CD14-positive monocyte (primary cell): ENCODE data around the gene AMZ1. TPM values are rescaled to one million over a fixed set of nuclear protein-coding genes. Genes with fewer than 3 reads are reported as not detected.
A peak's percentile ranks its signal among the peaks of the same experiment; 100 is the strongest.

Experiments used
- DNase-seq, 3 donors: peaks; one replicate each; pipeline ENCODE4 v3.0.0-alpha.2; 2011 to 2022
- H2AFZ ChIP-seq: 2 replicates; pipeline ENCODE4 v1.6.0; 2012; ENCODE audit warnings: mild to moderate bottlenecking, low read depth, low read length, inconsistent platforms; ENCODE audit not compliant: insufficient read depth, poor library complexity, severe bottlenecking
- H3K27ac ChIP-seq, 2 donors: 1 replicate in 1 of 2; 2 replicates in 1 of 2; pipeline ENCODE4 v1.5.1; 2012 to 2013; ENCODE audit warnings: low read length in 2 of 2, control low read depth in 1 of 2, inconsistent platforms in 1 of 2, low read depth in 1 of 2, mild to moderate bottlenecking in 1 of 2
- H3K27me3 ChIP-seq, 2 donors: one replicate each; pipeline versions ENCODE4 v1.6.0 to v1.6.1; 2011 to 2013; ENCODE audit warnings: low read length in 2 of 2; ENCODE audit not compliant: control insufficient read depth in 2 of 2, insufficient read depth in 2 of 2
- H3K36me3 ChIP-seq, 2 donors: replicated peaks in 1 of 2; 1 replicate in 1 of 2; 2 replicates in 1 of 2; pipeline versions ENCODE4 v1.5.1 to v1.6.1; 2012 to 2013; ENCODE audit warnings: low read length in 2 of 2, control low read depth in 1 of 2, inconsistent platforms in 1 of 2, mild to moderate bottlenecking in 1 of 2; ENCODE audit not compliant: insufficient read depth in 2 of 2, control insufficient read depth in 1 of 2
- H3K4me1 ChIP-seq, 2 donors: 1 replicate in 1 of 2; 2 replicates in 1 of 2; pipeline versions ENCODE4 v1.5.1 to v1.6.1; 2012 to 2013; ENCODE audit warnings: low read length in 2 of 2, control low read depth in 1 of 2, inconsistent platforms in 1 of 2, mild to moderate bottlenecking in 1 of 2, moderate library complexity in 1 of 2; ENCODE audit not compliant: insufficient read depth in 2 of 2, control insufficient read depth in 1 of 2
- H3K4me2 ChIP-seq: replicated peaks from 2 replicates; pipeline ENCODE3; 2012; ENCODE audit warnings: low read length, moderate library complexity, mild to moderate bottlenecking; ENCODE audit not compliant: poor library complexity, severe bottlenecking; ENCODE audit errors: extremely low read depth
- H3K4me3 ChIP-seq, 3 experiments: fragments of 200-600 bp in 1 of 3; sonication (generic) in 1 of 3; replicated peaks in 1 of 3; 1 replicate in 2 of 3; 2 replicates in 1 of 3; pipeline ENCODE4 v1.5.1; 2011 to 2013; ENCODE audit warnings: low read length in 3 of 3, mild to moderate bottlenecking in 3 of 3, control low read depth in 2 of 3, low read depth in 2 of 3, inconsistent platforms in 1 of 3, moderate library complexity in 1 of 3
- H3K79me2 ChIP-seq: 2 replicates; pipeline ENCODE4 v1.6.0; 2012; ENCODE audit warnings: mild to moderate bottlenecking, control low read depth, inconsistent platforms, low read length, moderate library complexity; ENCODE audit not compliant: insufficient read depth
- H3K9ac ChIP-seq: 2 replicates; pipeline ENCODE4 v1.6.0; 2017; ENCODE audit warnings: low read length, mild to moderate bottlenecking; ENCODE audit not compliant: insufficient read depth, poor library complexity, severe bottlenecking
- H3K9me3 ChIP-seq, 2 donors: replicated peaks in 1 of 2; 1 replicate in 1 of 2; 2 replicates in 1 of 2; pipeline versions ENCODE4 v1.5.1 to v1.6.1; 2012 to 2013; ENCODE audit warnings: low read length in 2 of 2, control low read depth in 1 of 2; ENCODE audit not compliant: control insufficient read depth in 1 of 2, insufficient read depth in 1 of 2
- H4K20me1 ChIP-seq: 2 replicates; pipeline ENCODE4 v1.6.0; 2012; ENCODE audit warnings: mild to moderate bottlenecking, low read length, control low read depth, moderate library complexity; ENCODE audit not compliant: insufficient read depth
- H3K27ac Mint-ChIP-seq, 7 donors: one replicate each; pipeline ENCODE4 v1.8.0; 2020; ENCODE audit warnings: mild to moderate bottlenecking in 7 of 7, mixed read lengths in 7 of 7, moderate library complexity in 6 of 7, inconsistent platforms in 2 of 7
- H3K27me3 Mint-ChIP-seq, 3 donors: one replicate each; pipeline ENCODE4 v1.8.0; 2021 to 2022; ENCODE audit warnings: low read depth in 3 of 3, mild to moderate bottlenecking in 3 of 3, mixed read lengths in 3 of 3, moderate library complexity in 3 of 3, inconsistent platforms in 1 of 3
- H3K36me3 Mint-ChIP-seq, 2 donors: one replicate each; pipeline ENCODE4 v1.8.0; 2020; ENCODE audit warnings: mixed read lengths in 2 of 2, inconsistent platforms in 1 of 2, mild to moderate bottlenecking in 1 of 2
- H3K4me1 Mint-ChIP-seq: one replicate; pipeline ENCODE4 v1.8.0; 2020; ENCODE audit warnings: mild to moderate bottlenecking, mixed read lengths
- H3K4me3 Mint-ChIP-seq, 2 donors: one replicate each; pipeline ENCODE4 v1.8.0; 2020; ENCODE audit warnings: mild to moderate bottlenecking in 2 of 2, mixed read lengths in 2 of 2, moderate library complexity in 1 of 2
- H3K9me3 Mint-ChIP-seq, 7 donors: one replicate each; pipeline ENCODE4 v1.8.0; 2020 to 2022; ENCODE audit warnings: mixed read lengths in 7 of 7, mild to moderate bottlenecking in 6 of 7, moderate library complexity in 6 of 7, inconsistent platforms in 2 of 7
- WGBS: methylation state at CpG from one replicate; pipeline ENCODE4 v1.1.5; 2013; ENCODE audit warnings: missing lambda C conversion rate; ENCODE audit not compliant: insufficient coverage; 5-methylcytosine and 5-hydroxymethylcytosine counted together
- intact Hi-C, 2 donors: fragments of 100-400 bp; cut with micrococcal nuclease; formaldehyde crosslinking; loops; one replicate each; pipeline versions ENCODE4 v1.15.0 to v1.15.1; 2023
- polyA plus RNA-seq, 3 donors: library from polyadenylated mRNA; depleted of rRNA in 1 of 3; unstranded in 2 of 3; stranded (reverse) in 1 of 3; fragments of 300-500 nt in 2 of 3; fragments of >200 nt in 1 of 3; fragmentation: Illumina TruSeq in 2 of 3; gene quantifications; 1 replicate in 2 of 3; 2 replicates in 1 of 3; pipeline ENCODE4 v1.2.3, GENCODE V29; 2012 to 2021
- TF ChIP-seq, protein P1 (sequence below): fragments of 200-600 bp; IDR thresholded peaks from one replicate; pipeline ENCODE4 v1.8.0; 2022; ENCODE audit warnings: antibody characterized with exemption, mild to moderate bottlenecking

Gene AMZ1
- polyA plus RNA-seq, 3 donors, result 0.09 to 0.25 (median 0.14) TPM

DNA sequence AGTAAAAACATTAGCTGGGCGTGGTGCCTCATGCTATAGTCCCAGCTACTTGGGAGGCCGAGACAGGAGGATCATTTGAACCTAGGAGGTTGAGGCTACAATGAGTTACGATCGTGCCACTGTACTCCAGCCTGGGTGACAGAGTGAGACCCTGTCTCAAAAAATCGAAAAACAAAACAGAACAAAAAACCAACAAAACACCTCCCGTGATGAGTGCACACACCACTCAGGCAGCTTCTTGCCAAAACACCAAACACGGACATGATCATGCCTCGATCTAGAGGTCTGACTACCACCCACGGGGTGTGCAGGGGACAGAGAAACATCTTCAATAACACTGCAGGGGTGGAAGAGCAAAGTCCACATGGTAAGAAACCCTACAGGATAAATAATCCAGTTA lies 44.4 kb downstream of the AMZ1 start:
- TF ChIP-seq, protein P1, sequence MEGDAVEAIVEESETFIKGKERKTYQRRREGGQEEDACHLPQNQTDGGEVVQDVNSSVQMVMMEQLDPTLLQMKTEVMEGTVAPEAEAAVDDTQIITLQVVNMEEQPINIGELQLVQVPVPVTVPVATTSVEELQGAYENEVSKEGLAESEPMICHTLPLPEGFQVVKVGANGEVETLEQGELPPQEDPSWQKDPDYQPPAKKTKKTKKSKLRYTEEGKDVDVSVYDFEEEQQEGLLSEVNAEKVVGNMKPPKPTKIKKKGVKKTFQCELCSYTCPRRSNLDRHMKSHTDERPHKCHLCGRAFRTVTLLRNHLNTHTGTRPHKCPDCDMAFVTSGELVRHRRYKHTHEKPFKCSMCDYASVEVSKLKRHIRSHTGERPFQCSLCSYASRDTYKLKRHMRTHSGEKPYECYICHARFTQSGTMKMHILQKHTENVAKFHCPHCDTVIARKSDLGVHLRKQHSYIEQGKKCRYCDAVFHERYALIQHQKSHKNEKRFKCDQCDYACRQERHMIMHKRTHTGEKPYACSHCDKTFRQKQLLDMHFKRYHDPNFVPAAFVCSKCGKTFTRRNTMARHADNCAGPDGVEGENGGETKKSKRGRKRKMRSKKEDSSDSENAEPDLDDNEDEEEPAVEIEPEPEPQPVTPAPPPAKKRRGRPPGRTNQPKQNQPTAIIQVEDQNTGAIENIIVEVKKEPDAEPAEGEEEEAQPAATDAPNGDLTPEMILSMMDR, result no peak
- H3K36me3 ChIP-seq, result peaks cover 8 to 17% of the 10 kb centered on the region in 2 donors
- DNase-seq, result no peak
- H3K27me3 ChIP-seq, result no peaks in the 10 kb centered on the region
- Mint-ChIP-seq H3K27me3 (peaks cover 0 to 10% (median 6%) of the 10 kb centered on the region in 3 donors), H3K4me1 (peaks cover 80% of the 10 kb centered on the region), H3K27ac (peak overlapping the region in 2 of 7 donors; percentile 27 to 41), H3K36me3 (peaks cover 56 to 59% of the 10 kb centered on the region in 2 donors), H3K9me3 (peaks cover 0 to 7% (median 3%) of the 10 kb centered on the region in 7 donors), H3K4me3 (no peak overlapping the region)
- H3K4me3 ChIP-seq, result no peak overlapping the region
- H3K79me2 ChIP-seq, result peaks cover 10% of the 10 kb centered on the region
- H3K27ac ChIP-seq, result no peak overlapping the region
- H3K4me1 ChIP-seq, result peaks cover 82 to 84% of the 10 kb centered on the region in 2 donors
- no peak overlapping the region for H3K9ac ChIP-seq
- no peaks in the 10 kb centered on the region for H4K20me1 ChIP-seq
- no peak overlapping the region for H2AFZ ChIP-seq
- H3K4me2 ChIP-seq, result no peak overlapping the region
- no peaks in the 10 kb centered on the region for H3K9me3 ChIP-seq
- intact Hi-C loops, result loop anchor here in 1 of 2 donors (5.0 to 10.0 kb wide), 2 partner anchors 45 to 112 kb away; partner anchors contain the start of gene GNA12
- 90% methylated on average over 4 of the region's 9 CpGs for WGBS

DNA sequence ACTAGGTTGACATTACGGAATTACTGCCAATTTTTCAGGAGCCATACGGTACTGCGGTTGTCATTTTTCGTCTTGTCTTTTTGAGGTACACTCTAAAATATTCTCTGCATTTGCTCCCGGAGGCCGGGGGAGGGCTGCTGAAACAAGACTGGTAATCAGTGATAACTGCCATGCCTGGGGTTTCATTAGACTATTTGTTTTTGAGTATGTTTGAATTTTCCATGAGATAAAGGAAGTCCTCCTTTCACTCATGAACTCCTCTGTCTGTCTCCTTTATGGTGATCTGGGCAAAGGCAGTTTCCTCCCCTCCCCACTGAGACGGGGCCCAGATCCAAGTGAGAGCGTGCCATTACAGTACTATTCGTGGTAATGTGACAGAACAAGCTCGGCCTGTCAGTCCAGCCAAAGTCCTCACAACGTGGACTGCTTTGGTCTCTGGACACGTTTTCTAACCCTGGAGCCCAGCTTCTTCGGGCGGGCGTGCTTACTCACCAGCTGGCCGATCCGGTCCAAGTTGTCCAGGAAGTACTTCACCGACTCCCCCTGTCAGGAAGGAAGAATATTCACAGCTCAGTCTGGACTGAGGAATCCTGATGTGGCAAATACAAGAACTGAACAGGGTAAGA lies 45.1 kb downstream of the AMZ1 start:
- Histone ChIP-seq H3K4me1 (peaks cover 82 to 84% of the 10 kb centered on the region in 2 donors), H3K36me3 (peaks cover 8 to 17% of the 10 kb centered on the region in 2 donors), H3K4me3 (no peak overlapping the region), H3K9ac (no peak overlapping the region), H3K27ac (peak overlapping the region; percentile 13 to 76), H4K20me1 (no peaks in the 10 kb centered on the region), H2AFZ (no peak overlapping the region), H3K27me3 (no peaks in the 10 kb centered on the region), H3K9me3 (no peaks in the 10 kb centered on the region), H3K4me2 (peak overlapping the region; percentile 16), H3K79me2 (peaks cover 10% of the 10 kb centered on the region)
- WGBS, result 6% methylated on average over 11 of the region's 18 CpGs
- Mint-ChIP-seq H3K27me3 (peaks cover 0 to 10% (median 6%) of the 10 kb centered on the region in 3 donors), H3K36me3 (peaks cover 56 to 59% of the 10 kb centered on the region in 2 donors), H3K4me1 (peaks cover 81% of the 10 kb centered on the region), H3K27ac (peak overlapping the region in 6 of 7 donors; percentile 13 to 95 (median 72)), H3K9me3 (peaks cover 0 to 8% (median 3%) of the 10 kb centered on the region in 7 donors), H3K4me3 (peak overlapping the region; percentile 42 to 83)
- DNase-seq, result peak; percentile 51 to 73 (median 72)
- TF ChIP-seq, protein P1, result no peak
- intact Hi-C loops, result loop anchor here in 1 of 2 donors (5.0 to 10.0 kb wide), 2 partner anchors 44 to 112 kb away; partner anchors contain the start of gene GNA12
